HK-2 (cell line): ENCODE results near the gene SYNDIG1.

Experiments
- DNase-seq: peaks from one replicate; pipeline ENCODE4 v3.0.0-alpha.2; 2018; ENCODE audit not compliant: unreplicated experiment

The SYNDIG1 gene

GRCh38 chr20:24691901-24692351 lies 222.5 kb downstream of the SYNDIG1 start:
- DNase-seq = no peak

DNA sequence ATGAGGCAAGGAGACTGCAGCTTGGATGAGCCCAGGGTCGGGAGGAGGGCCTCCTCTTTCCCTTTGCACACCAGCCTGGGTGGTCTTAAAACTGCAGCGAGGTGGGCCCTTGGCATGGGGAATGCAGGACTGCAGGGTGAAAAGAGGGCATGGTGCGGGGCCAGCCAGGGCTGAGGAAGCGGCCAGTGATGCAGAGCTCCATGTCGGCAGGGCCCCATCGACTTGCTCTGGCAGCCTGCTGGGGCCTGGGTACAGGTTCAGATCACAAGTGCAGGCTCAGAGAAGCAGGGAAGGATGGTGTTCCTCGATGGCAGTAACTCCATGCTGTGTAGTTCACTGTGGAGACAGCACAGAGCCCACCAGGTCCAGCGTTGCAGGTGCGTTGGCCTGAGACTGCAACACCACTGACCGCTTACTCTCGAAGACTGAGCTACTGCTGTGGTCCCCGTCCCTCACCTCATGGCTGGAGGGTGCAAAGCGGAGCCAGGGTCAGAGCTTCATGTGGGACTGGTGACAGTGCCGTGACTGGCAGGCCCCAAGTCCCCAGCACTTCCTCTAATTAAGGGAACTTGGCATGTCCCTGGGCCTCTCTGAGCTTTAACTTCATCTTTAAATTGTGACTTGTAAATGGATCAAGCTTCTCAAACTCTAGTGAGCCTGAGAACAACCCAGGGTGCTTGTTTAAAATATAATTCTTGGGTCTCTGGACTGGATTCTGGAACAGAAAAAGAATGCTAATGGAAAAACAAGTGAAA lies 223.2 kb downstream of the SYNDIG1 start:
- no peak for DNase-seq

DNA sequence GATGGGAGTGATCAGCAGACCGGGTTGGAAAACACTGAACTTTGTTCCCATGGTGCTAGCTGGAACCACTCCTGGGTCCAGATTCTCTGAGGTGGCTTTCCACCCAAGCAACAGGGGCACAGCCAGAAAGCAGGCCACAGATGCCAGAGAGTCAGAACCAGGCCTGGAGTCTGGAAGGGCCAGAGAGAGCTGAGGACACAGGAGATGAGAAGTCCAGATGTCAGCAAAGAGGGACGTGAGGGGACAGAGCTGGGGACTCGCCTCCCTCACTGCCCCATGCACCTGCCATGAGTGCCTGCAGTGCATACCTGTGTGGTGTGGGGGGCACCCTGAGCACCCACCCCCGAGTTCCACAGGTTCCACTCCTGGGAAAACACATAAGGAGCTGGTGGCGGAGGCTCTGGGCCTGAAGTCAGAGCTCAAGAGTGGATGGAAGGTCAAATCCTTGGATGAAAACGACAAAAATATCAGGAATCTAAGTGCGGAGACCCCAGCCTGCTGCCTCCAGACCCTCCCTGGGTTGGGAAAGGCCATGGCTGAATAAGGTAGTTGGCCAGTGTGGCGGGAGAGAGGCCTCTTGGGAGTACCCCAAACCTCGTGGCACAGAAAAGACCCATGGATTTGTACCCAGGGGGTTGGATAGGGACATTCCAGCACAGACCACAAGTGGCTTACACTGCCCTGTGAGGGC lies 224.2 kb downstream of the SYNDIG1 start:
- DNase-seq = no peak

DNA sequence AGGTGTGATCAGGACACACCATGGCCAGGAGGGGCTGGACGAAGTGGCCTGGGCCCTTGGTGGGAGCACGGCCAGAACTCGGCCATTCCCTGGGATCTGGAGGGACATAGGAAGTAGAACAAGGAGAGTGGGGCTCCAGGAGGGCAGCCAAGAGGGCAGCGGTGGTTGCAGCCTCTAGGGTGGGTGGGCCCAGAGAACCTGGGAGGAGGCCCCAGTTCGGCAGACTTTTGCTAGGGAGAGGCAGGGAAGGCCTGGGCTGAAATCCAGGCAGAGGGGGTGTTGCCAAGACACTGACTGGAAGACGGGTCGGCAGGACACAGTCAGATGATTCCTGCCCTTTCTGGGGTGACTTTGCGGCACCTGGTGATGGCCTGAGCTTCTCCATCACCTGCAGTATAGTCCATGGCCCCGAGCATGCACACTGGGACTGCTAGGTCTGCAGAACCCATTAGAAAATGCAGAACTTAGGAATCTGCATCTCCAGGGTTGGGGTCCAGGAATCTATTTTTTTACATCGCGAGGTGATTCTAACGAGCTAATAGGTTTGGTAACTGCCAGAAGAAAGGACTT lies 224.8 kb downstream of the SYNDIG1 start:
- DNase-seq = no peak

DNA sequence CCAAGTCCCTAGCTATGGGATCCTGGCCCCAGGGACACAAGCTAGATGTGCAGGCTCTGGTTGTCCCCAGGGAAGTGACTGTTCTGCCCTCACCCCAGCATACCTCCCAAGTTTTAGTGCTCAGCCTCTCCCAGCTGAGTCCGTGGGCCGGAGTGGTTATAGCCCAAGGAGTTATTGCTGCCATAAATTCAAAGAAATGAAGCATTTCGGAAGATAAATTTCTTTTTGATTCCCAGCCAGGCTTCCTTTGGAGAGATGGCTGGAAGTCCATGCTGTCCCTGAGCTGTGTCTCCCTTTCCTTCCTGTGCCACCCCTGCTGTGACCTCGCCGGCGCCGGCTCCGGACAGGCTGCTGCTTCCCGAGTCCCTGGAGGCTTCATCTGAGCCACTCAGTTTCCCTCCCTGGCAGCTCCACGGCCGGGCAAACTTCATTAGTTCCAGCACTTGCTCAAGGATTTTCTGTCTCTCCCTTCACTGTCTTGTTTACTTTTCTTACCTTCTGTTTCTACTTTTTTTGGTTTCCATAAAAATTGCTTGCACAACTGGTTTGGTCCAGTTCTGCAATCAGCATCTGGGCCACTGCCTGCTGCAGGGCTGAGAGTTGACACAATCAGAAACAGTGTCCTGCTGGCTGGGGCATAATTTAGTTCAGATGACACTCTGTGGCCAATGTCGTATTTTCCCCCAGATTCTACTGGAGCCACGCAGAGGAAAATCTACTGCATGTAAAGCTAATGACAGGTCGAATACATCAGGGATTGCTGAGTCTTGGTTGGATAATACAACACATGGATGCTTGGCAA lies 225.5 kb downstream of the SYNDIG1 start:
- no peak for DNase-seq

DNA sequence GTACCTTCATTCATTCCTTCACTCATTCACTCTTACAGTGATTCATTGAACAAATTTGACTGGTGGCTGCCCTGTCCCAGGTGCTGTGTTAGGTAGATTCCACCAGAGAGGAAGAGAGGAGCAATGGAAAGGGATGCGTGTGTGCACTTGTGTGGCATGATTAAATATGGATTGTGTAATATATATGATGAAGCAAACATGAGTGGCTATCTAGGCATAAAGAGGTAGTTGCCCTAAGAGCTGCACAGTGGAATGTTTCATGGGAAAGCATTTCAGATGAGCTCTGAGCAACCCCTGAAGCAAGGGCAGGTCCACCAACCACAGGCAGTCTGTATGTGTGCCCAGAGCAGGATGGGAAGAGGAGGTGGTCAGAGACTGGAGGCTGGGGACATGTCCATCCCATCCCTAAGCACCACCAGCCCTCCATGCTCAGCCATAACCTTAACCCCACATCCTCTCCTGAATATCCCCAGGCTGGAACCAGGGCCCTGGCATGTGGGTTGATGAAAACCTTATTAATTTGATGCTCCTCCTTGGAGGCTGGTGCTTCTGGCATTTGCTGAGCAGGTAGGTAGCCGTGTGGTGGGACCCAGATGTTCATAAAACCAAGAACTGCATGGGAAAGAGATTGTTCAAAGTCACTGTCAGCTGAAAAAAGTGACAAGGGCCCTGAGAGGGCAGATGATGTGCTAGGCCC lies 226.2 kb downstream of the SYNDIG1 start:
- no peak for DNase-seq

DNA sequence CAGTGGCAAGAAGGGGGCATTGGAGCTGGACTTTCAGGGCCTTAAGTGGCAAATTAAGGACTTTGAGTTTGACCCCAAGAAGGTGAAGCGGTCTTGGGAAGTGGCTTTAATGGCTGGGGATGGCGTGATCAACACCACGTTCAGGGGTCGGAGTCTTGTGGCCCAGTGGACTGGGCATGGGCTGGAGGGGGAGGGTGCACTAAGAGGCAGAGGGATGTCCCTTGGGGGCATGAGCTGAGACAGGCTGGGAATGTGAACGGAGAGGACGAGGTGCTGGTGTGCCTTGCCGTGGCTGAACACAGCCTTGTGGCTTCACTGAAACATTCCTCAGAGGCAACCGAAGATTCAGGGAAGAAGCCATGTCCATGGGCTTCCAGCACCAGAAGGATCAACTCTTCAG lies 227.0 kb downstream of the SYNDIG1 start:
- DNase-seq = no peak

- no peak for DNase-seq
These were observed 228.0 kb downstream of the SYNDIG1 start for GRCh38 chr20:24697411-24697810.

- no peak for DNase-seq
These were observed 228.8 kb downstream of the SYNDIG1 start for GRCh38 chr20:24698189-24698588.

GRCh38 chr20:24698706-24699206 lies 229.3 kb downstream of the SYNDIG1 start:
- DNase-seq = no peak

DNA sequence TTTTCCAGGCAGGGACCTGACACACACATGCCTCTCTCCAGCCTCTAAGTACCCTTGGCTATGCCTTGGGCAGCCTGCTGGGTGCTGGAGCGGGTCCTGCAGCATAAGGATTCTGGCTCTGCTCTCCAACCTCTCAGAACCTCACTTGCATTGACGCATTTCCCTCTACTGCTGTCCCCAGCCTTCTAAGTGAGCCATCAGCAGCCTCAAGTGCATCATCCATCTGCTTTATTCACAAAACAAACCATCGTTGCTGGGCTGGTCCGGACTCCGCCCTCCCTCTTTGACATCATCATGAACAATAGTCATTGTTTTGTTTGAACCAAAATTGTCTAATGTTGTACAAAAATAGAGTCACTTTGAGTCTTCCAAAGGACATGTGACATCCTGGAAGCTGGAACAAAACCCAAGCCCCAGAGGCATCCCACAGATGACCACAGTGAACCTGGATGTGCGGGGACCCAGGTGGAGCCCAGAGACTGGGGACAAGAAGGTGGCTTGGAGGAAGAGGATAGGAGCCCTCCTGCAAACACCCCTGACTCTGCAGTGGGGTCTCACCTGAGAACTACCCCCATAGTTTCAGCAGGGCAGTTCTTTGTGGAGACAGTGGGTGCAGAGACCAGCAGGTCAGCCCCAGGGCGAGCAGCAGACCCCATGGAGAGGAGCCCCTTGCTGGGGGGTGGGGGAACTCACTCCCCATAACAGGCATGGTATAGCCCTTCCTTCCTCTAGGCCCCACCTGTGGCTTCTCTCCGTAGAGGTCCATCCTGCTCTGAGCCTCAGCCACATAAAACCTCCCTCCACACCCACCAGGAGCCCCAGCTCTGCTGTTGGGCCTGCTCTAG lies 230.1 kb downstream of the SYNDIG1 start:
- no peak for DNase-seq

DNA sequence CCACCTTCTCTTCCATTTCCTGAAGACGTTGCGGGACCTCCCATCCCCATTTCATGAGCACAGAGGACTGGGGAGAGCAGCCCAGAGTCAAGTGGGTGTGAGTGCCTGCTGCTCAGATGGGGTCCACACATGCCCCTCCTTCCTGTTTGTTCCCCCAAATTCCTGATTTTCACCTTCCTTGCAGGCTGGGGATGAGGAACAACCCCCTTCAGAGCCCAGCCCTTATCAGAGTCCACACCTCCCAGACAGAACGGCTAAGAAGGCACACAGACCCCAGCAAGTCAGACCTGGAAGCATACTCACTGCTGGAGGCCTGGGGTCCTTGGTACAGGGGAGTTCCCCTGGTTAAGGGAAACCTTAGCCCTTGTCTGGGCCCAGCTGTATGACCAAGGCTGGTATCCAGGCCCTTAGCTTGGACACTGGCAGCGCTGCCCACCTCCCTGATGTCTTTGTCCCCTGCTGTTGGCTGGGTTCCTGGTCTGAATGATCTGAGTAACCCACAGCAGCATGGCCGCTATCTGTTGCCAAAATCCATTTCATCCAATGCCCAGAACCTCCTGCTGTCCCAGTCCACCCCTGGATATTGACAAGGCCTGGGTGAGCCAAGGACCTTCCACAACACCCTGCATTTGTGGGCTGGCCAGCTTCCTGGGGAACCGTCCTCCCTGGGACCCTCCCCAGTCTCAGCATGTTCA lies 230.9 kb downstream of the SYNDIG1 start:
- DNase-seq = no peak

DNA sequence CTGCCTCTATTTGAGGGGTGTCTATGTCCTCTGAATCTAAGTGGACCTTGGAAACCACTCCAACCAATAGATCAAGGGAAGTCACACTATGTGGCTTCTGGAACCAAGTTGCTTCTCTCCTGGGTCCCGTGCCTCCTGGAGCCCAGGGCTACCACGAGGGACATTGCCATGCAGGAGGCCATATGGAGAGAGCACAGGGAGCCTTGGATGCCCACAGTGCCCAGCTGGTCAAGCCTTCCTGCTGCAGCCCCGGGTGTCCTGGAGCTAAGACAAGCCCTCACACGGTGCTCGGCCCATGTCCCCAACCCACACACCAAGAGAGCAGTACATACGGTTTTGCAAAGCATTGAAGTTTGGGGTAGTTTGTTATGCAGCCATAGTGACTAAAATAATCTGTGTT lies 231.6 kb downstream of the SYNDIG1 start:
- no peak for DNase-seq

GRCh38 chr20:24701668-24702067 lies 232.2 kb downstream of the SYNDIG1 start:
- no peak for DNase-seq

DNA sequence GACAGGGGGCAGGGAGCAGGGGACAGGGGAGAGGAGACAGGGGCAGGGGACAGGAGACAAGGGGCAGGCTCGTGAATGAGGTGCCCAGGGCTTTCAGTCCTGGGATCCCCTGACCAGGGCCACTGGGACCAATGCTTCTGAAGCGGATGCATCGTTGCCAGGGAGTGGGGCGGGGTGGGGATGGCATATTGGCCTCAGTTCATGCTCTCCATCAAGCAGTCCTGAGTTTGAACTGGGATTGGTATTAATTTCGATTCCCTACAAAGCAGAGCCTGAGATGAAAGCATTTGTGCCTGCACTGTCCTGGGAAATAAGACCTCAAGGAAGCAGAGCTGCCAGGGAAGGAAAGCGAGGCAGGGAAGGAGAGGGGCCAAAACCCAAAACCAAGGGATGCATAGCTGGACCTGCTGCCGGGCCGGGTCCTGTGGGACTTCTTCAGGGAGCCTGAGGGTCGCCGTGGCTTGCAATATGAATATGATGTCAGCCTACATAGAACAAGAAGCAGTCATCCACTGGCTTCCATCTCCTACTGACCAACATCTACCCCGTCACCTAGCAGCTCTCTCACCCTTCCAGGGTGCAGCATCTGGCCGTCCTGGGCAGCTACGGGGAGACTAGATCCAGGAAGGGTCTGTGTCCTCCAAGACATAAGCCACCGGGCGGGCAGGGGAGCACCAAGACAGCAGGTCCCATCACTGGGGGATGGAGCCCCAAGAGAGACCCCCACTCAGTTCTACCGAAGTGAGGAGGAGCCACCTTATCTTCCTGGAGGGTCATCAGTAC lies 233.3 kb downstream of the SYNDIG1 start:
- DNase-seq = no peak

GRCh38 chr20:24703284-24703610 lies 233.8 kb downstream of the SYNDIG1 start:
- no peak for DNase-seq

GRCh38 chr20:24704899-24705298 lies 235.5 kb downstream of the SYNDIG1 start:
- no peak for DNase-seq

- no peak for DNase-seq
These were observed 236.1 kb downstream of the SYNDIG1 start for GRCh38 chr20:24705486-24705885.
